CD14-positive monocyte (primary cell): ENCODE data around the gene MYH7. TPM values are rescaled to one million over a fixed set of nuclear protein-coding genes. Genes with fewer than 3 reads are reported as not detected.

Experiments used
- DNase-seq, 3 donors: peaks; one replicate each; pipeline ENCODE4 v3.0.0-alpha.2; 2011 to 2022
- H2AFZ ChIP-seq: 2 replicates; pipeline ENCODE4 v1.6.0; 2012; ENCODE audit warnings: mild to moderate bottlenecking, low read depth, low read length, inconsistent platforms; ENCODE audit not compliant: insufficient read depth, poor library complexity, severe bottlenecking
- H3K27ac ChIP-seq, 2 donors: 1 replicate in 1 of 2; 2 replicates in 1 of 2; pipeline ENCODE4 v1.5.1; 2012 to 2013; ENCODE audit warnings: low read length in 2 of 2, control low read depth in 1 of 2, inconsistent platforms in 1 of 2, low read depth in 1 of 2, mild to moderate bottlenecking in 1 of 2
- H3K27me3 ChIP-seq, 2 donors: one replicate each; pipeline versions ENCODE4 v1.6.0 to v1.6.1; 2011 to 2013; ENCODE audit warnings: low read length in 2 of 2; ENCODE audit not compliant: control insufficient read depth in 2 of 2, insufficient read depth in 2 of 2
- H3K36me3 ChIP-seq, 2 donors: replicated peaks in 1 of 2; 1 replicate in 1 of 2; 2 replicates in 1 of 2; pipeline versions ENCODE4 v1.5.1 to v1.6.1; 2012 to 2013; ENCODE audit warnings: low read length in 2 of 2, control low read depth in 1 of 2, inconsistent platforms in 1 of 2, mild to moderate bottlenecking in 1 of 2; ENCODE audit not compliant: insufficient read depth in 2 of 2, control insufficient read depth in 1 of 2
- H3K4me1 ChIP-seq, 2 donors: 1 replicate in 1 of 2; 2 replicates in 1 of 2; pipeline versions ENCODE4 v1.5.1 to v1.6.1; 2012 to 2013; ENCODE audit warnings: low read length in 2 of 2, control low read depth in 1 of 2, inconsistent platforms in 1 of 2, mild to moderate bottlenecking in 1 of 2, moderate library complexity in 1 of 2; ENCODE audit not compliant: insufficient read depth in 2 of 2, control insufficient read depth in 1 of 2
- H3K4me2 ChIP-seq: replicated peaks from 2 replicates; pipeline ENCODE3; 2012; ENCODE audit warnings: low read length, moderate library complexity, mild to moderate bottlenecking; ENCODE audit not compliant: poor library complexity, severe bottlenecking; ENCODE audit errors: extremely low read depth
- H3K4me3 ChIP-seq, 3 experiments: fragments of 200-600 bp in 1 of 3; sonication (generic) in 1 of 3; replicated peaks in 1 of 3; 1 replicate in 2 of 3; 2 replicates in 1 of 3; pipeline ENCODE4 v1.5.1; 2011 to 2013; ENCODE audit warnings: low read length in 3 of 3, mild to moderate bottlenecking in 3 of 3, control low read depth in 2 of 3, low read depth in 2 of 3, inconsistent platforms in 1 of 3, moderate library complexity in 1 of 3
- H3K79me2 ChIP-seq: 2 replicates; pipeline ENCODE4 v1.6.0; 2012; ENCODE audit warnings: mild to moderate bottlenecking, control low read depth, inconsistent platforms, low read length, moderate library complexity; ENCODE audit not compliant: insufficient read depth
- H3K9ac ChIP-seq: 2 replicates; pipeline ENCODE4 v1.6.0; 2017; ENCODE audit warnings: low read length, mild to moderate bottlenecking; ENCODE audit not compliant: insufficient read depth, poor library complexity, severe bottlenecking
- H3K9me3 ChIP-seq, 2 donors: replicated peaks in 1 of 2; 1 replicate in 1 of 2; 2 replicates in 1 of 2; pipeline versions ENCODE4 v1.5.1 to v1.6.1; 2012 to 2013; ENCODE audit warnings: low read length in 2 of 2, control low read depth in 1 of 2; ENCODE audit not compliant: control insufficient read depth in 1 of 2, insufficient read depth in 1 of 2
- H4K20me1 ChIP-seq: 2 replicates; pipeline ENCODE4 v1.6.0; 2012; ENCODE audit warnings: mild to moderate bottlenecking, low read length, control low read depth, moderate library complexity; ENCODE audit not compliant: insufficient read depth
- H3K27ac Mint-ChIP-seq, 7 donors: one replicate each; pipeline ENCODE4 v1.8.0; 2020; ENCODE audit warnings: mild to moderate bottlenecking in 7 of 7, mixed read lengths in 7 of 7, moderate library complexity in 6 of 7, inconsistent platforms in 2 of 7
- H3K27me3 Mint-ChIP-seq, 3 donors: one replicate each; pipeline ENCODE4 v1.8.0; 2021 to 2022; ENCODE audit warnings: low read depth in 3 of 3, mild to moderate bottlenecking in 3 of 3, mixed read lengths in 3 of 3, moderate library complexity in 3 of 3, inconsistent platforms in 1 of 3
- H3K36me3 Mint-ChIP-seq, 2 donors: one replicate each; pipeline ENCODE4 v1.8.0; 2020; ENCODE audit warnings: mixed read lengths in 2 of 2, inconsistent platforms in 1 of 2, mild to moderate bottlenecking in 1 of 2
- H3K4me1 Mint-ChIP-seq: one replicate; pipeline ENCODE4 v1.8.0; 2020; ENCODE audit warnings: mild to moderate bottlenecking, mixed read lengths
- H3K4me3 Mint-ChIP-seq, 2 donors: one replicate each; pipeline ENCODE4 v1.8.0; 2020; ENCODE audit warnings: mild to moderate bottlenecking in 2 of 2, mixed read lengths in 2 of 2, moderate library complexity in 1 of 2
- H3K9me3 Mint-ChIP-seq, 7 donors: one replicate each; pipeline ENCODE4 v1.8.0; 2020 to 2022; ENCODE audit warnings: mixed read lengths in 7 of 7, mild to moderate bottlenecking in 6 of 7, moderate library complexity in 6 of 7, inconsistent platforms in 2 of 7
- whole genome bisulfite sequencing: methylation state at CpG from one replicate; pipeline ENCODE4 v1.1.5; 2013; ENCODE audit warnings: missing lambda C conversion rate; ENCODE audit not compliant: insufficient coverage; 5-methylcytosine and 5-hydroxymethylcytosine counted together
- intact Hi-C, 2 donors: fragments of 100-400 bp; cut with micrococcal nuclease; formaldehyde crosslinking; loops; one replicate each; pipeline versions ENCODE4 v1.15.0 to v1.15.1; 2023
- polyA plus RNA-seq, 3 donors: library from polyadenylated mRNA; depleted of rRNA in 1 of 3; unstranded in 2 of 3; stranded (reverse) in 1 of 3; fragments of 300-500 nt in 2 of 3; fragments of >200 nt in 1 of 3; fragmentation: Illumina TruSeq in 2 of 3; gene quantifications; 1 replicate in 2 of 3; 2 replicates in 1 of 3; pipeline ENCODE4 v1.2.3, GENCODE V29; 2012 to 2021
- TF ChIP-seq, protein P1 (sequence below): fragments of 200-600 bp; IDR thresholded peaks from one replicate; pipeline ENCODE4 v1.8.0; 2022; ENCODE audit warnings: antibody characterized with exemption, mild to moderate bottlenecking

MYH7 gene
- polyA plus RNA-seq, 3 donors = not detected

DNA sequence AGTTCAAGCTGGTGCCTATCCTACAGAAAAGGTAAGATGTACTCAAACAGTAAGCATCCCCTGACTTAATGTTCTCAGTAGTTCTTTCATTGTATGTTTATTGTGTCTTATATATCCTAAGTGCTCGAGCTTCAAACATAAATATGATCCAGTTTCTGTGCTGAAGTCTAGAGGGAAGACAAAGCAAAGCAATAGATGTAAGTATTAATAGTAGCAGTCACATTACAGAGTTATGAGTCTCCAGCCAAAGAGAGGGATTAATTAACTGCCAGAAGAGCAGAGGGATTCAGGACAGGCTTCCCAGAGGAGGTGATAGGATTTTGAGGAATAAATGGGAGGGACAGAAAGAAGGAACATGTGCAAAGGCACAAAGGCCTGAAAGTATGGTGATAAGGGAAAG, 35.5 kb upstream of the MYH7 start:
- H3K27ac ChIP-seq = no peak overlapping the region
- no peaks in the 10 kb centered on the region for H4K20me1 ChIP-seq
- intact Hi-C loops = no loop called here
- H3K9me3 Mint-ChIP-seq = peaks cover 0 to 3% (median 0%) of the 10 kb centered on the region in 7 donors
- no CpG with 5 or more reads among the region's 1 CpG for WGBS
- TF ChIP-seq, protein P1, sequence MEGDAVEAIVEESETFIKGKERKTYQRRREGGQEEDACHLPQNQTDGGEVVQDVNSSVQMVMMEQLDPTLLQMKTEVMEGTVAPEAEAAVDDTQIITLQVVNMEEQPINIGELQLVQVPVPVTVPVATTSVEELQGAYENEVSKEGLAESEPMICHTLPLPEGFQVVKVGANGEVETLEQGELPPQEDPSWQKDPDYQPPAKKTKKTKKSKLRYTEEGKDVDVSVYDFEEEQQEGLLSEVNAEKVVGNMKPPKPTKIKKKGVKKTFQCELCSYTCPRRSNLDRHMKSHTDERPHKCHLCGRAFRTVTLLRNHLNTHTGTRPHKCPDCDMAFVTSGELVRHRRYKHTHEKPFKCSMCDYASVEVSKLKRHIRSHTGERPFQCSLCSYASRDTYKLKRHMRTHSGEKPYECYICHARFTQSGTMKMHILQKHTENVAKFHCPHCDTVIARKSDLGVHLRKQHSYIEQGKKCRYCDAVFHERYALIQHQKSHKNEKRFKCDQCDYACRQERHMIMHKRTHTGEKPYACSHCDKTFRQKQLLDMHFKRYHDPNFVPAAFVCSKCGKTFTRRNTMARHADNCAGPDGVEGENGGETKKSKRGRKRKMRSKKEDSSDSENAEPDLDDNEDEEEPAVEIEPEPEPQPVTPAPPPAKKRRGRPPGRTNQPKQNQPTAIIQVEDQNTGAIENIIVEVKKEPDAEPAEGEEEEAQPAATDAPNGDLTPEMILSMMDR = no peak
- H3K4me3 ChIP-seq = no peak overlapping the region
- H3K27me3 ChIP-seq = no peaks in the 10 kb centered on the region
- H3K4me3 Mint-ChIP-seq = no peak overlapping the region
- H3K4me1 Mint-ChIP-seq = peaks cover 3% of the 10 kb centered on the region
- peaks cover 46 to 53% of the 10 kb centered on the region in 2 donors for H3K36me3 Mint-ChIP-seq
- H3K4me2 ChIP-seq = no peak overlapping the region
- no peaks in the 10 kb centered on the region for H3K9me3 ChIP-seq
- peaks cover 16% of the 10 kb centered on the region for H3K79me2 ChIP-seq
- no peak for DNase-seq
- H3K4me1 ChIP-seq = peaks cover 7 to 13% of the 10 kb centered on the region in 2 donors
- peaks cover 40 to 54% of the 10 kb centered on the region in 2 donors for H3K36me3 ChIP-seq
- peaks cover 0 to 1% (median 1%) of the 10 kb centered on the region in 3 donors for H3K27me3 Mint-ChIP-seq
- H3K27ac Mint-ChIP-seq = no peak overlapping the region
- H2AFZ ChIP-seq = no peak overlapping the region
- H3K9ac ChIP-seq = no peak overlapping the region

DNA sequence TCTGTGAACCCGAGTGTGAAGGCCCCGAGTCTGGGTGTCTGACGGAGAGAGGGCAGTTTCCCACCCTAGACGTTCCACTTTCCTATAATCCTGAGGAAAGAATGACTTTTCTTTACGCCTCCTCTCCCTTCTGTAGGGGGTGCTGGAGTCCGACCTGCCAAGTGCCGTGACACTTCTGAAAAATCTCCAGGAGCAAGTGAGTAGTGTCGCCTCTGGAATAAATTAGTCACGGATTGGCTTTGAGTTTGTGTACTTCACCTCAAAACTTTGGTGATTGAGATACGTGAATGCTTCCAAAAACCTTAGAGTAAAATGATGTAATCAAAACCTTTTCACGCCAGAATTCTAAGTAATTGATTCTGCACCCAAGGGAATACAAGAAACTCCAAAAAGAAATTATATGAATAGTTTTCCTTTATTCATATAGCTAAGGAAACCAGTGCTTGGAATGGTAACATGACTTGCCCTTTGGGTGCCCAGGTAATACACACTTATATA, 34.5 kb upstream of the MYH7 start:
- no peaks in the 10 kb centered on the region for H3K27me3 ChIP-seq
- peak overlapping the region; percentile 71 to 82 (median 81) for H3K4me3 ChIP-seq
- peak overlapping the region; percentile 81 for H3K4me2 ChIP-seq
- H3K27ac ChIP-seq = peak overlapping the region; percentile 83 to 92
- no peaks in the 10 kb centered on the region for H3K9me3 ChIP-seq
- peak overlapping the region; percentile 80 for H2AFZ ChIP-seq
- peaks cover 7 to 13% of the 10 kb centered on the region in 2 donors for H3K4me1 ChIP-seq
- peaks cover 31 to 44% of the 10 kb centered on the region in 2 donors for H3K36me3 ChIP-seq
- H3K4me1 Mint-ChIP-seq = peaks cover 3% of the 10 kb centered on the region
- intact Hi-C loops = loop anchor here in 1 of 2 donors (10.0 kb wide), 1 partner anchor 145 kb away; the partner anchor contains the start of gene PABPN1
- no peaks in the 10 kb centered on the region for H4K20me1 ChIP-seq
- peaks cover 0 to 3% (median 0%) of the 10 kb centered on the region in 7 donors for H3K9me3 Mint-ChIP-seq
- H3K27ac Mint-ChIP-seq = no peak overlapping the region
- H3K9ac ChIP-seq = peak overlapping the region; percentile 74
- peaks cover 16% of the 10 kb centered on the region for H3K79me2 ChIP-seq
- H3K36me3 Mint-ChIP-seq = peaks cover 36 to 43% of the 10 kb centered on the region in 2 donors
- DNase-seq = peak in 1 of 3 donors; percentile 30
- TF ChIP-seq, protein P1 = no peak
- WGBS = no CpG with 5 or more reads among the region's 11 CpGs
- H3K4me3 Mint-ChIP-seq = no peak overlapping the region
- H3K27me3 Mint-ChIP-seq = peaks cover 0 to 3% (median 1%) of the 10 kb centered on the region in 3 donors
